Mesenchymal stem cell (in vitro differentiated cells and primary cell): ENCODE data around the gene ZHX3. TPM values are rescaled to one million over a fixed set of nuclear protein-coding genes. Genes with fewer than 3 reads are reported as not detected.

Experiments
- DNase-seq: peaks from one replicate; pipeline ENCODE4 v3.0.0-alpha.2; 2013
- H2AFZ ChIP-seq: one replicate; pipeline ENCODE4 v1.6.1; 2013; ENCODE audit warnings: low read depth, mild to moderate bottlenecking, control low read depth, inconsistent platforms, low read length, moderate library complexity
- H2AK5ac ChIP-seq: 2 replicates; pipeline ENCODE4 v1.6.1; 2013; ENCODE audit warnings: low read length, moderate library complexity, mild to moderate bottlenecking, inconsistent platforms; ENCODE audit not compliant: severe bottlenecking
- H2BK120ac ChIP-seq: one replicate; pipeline ENCODE4 v1.6.1; 2013; ENCODE audit warnings: low read depth, mild to moderate bottlenecking, inconsistent platforms, low read length, moderate library complexity
- H2BK12ac ChIP-seq, 2 experiments: one replicate each; pipeline ENCODE4 v1.6.1; 2013; ENCODE audit warnings: inconsistent platforms in 2 of 2, low read length in 2 of 2, mild to moderate bottlenecking in 2 of 2, moderate library complexity in 2 of 2, control low read depth in 1 of 2
- H2BK15ac ChIP-seq: one replicate; pipeline ENCODE4 v1.6.1; 2013; ENCODE audit warnings: mild to moderate bottlenecking, low read depth, inconsistent platforms; ENCODE audit not compliant: poor library complexity, severe bottlenecking
- H2BK5ac ChIP-seq: 2 replicates; pipeline ENCODE4 v1.6.1; 2013; ENCODE audit warnings: low read depth, mild to moderate bottlenecking, low read length, control low read depth, inconsistent platforms; ENCODE audit not compliant: poor library complexity, severe bottlenecking
- H3K14ac ChIP-seq, 2 experiments: one replicate each; pipeline ENCODE4 v1.6.1; 2013; ENCODE audit warnings: inconsistent platforms in 2 of 2, low read length in 2 of 2, control low read depth in 1 of 2, mild to moderate bottlenecking in 1 of 2, moderate library complexity in 1 of 2
- H3K18ac ChIP-seq, 2 experiments: one replicate each; pipeline ENCODE4 v1.6.1; 2013; ENCODE audit warnings: inconsistent platforms in 2 of 2, low read length in 2 of 2, control low read depth in 1 of 2, low read depth in 1 of 2, mild to moderate bottlenecking in 1 of 2
- H3K23ac ChIP-seq, 2 experiments: one replicate each; pipeline ENCODE4 v1.6.1; 2013; ENCODE audit warnings: inconsistent platforms in 2 of 2, low read length in 2 of 2, mild to moderate bottlenecking in 2 of 2, moderate library complexity in 2 of 2, control low read depth in 1 of 2
- H3K27ac ChIP-seq: 2 replicates; pipeline ENCODE4 v1.5.1; 2013; ENCODE audit warnings: mild to moderate bottlenecking, moderate library complexity, low read length, control low read depth, inconsistent platforms; ENCODE audit not compliant: poor library complexity, severe bottlenecking
- H3K27me3 ChIP-seq, 2 experiments: 2 replicates each; pipeline versions ENCODE4 v1.6.1 to v1.7.0; 2013; ENCODE audit warnings: low read length in 2 of 2, mild to moderate bottlenecking in 2 of 2, moderate library complexity in 2 of 2, control low read depth in 1 of 2, inconsistent platforms in 1 of 2; ENCODE audit not compliant: control insufficient read depth in 1 of 2, insufficient read depth in 1 of 2
- H3K36me3 ChIP-seq, 2 experiments: 2 replicates each; pipeline versions ENCODE4 v1.6.1 to v1.7.0; 2013; ENCODE audit warnings: low read length in 2 of 2, control low read depth in 1 of 2, inconsistent platforms in 1 of 2, low read depth in 1 of 2, mild to moderate bottlenecking in 1 of 2; ENCODE audit not compliant: insufficient read depth in 2 of 2, control insufficient read depth in 1 of 2
- H3K4ac ChIP-seq, 2 experiments: one replicate each; pipeline ENCODE4 v1.6.1; 2013; ENCODE audit warnings: inconsistent platforms in 2 of 2, low read length in 2 of 2, mild to moderate bottlenecking in 2 of 2, moderate library complexity in 2 of 2, control low read depth in 1 of 2, low read depth in 1 of 2
- H3K4me1 ChIP-seq: 2 replicates; pipeline ENCODE4 v1.6.1; 2013; ENCODE audit warnings: low read depth, low read length, control low read depth; ENCODE audit not compliant: control insufficient read depth, insufficient read depth
- H3K4me2 ChIP-seq: 2 replicates; pipeline ENCODE4 v1.6.1; 2013; ENCODE audit warnings: low read length, mild to moderate bottlenecking, inconsistent platforms; ENCODE audit not compliant: poor library complexity, severe bottlenecking
- H3K4me3 ChIP-seq, 2 experiments: 2 replicates each; pipeline versions ENCODE4 v1.5.1 to v1.7.0; 2013; ENCODE audit warnings: low read length in 2 of 2, mild to moderate bottlenecking in 2 of 2, control low read depth in 1 of 2, low read depth in 1 of 2; ENCODE audit not compliant: insufficient read depth in 1 of 2
- H3K79me1 ChIP-seq: replicated peaks from 2 replicates; pipeline ENCODE4 v1.6.1; 2013; ENCODE audit warnings: mild to moderate bottlenecking, control low read depth, low read length, inconsistent platforms; ENCODE audit not compliant: poor library complexity, severe bottlenecking
- H3K9ac ChIP-seq: 2 replicates; pipeline ENCODE4 v1.7.0; 2013; ENCODE audit warnings: mild to moderate bottlenecking, low read length, moderate library complexity
- H3K9me3 ChIP-seq: 2 replicates; pipeline ENCODE4 v1.7.0; 2013; ENCODE audit warnings: mild to moderate bottlenecking, low read length; ENCODE audit not compliant: control insufficient read depth
- H4K8ac ChIP-seq: one replicate; pipeline ENCODE4 v1.6.1; 2013; ENCODE audit warnings: inconsistent platforms, mild to moderate bottlenecking, low read length, moderate library complexity
- H4K91ac ChIP-seq: one replicate; pipeline ENCODE4 v1.6.1; 2013; ENCODE audit warnings: mild to moderate bottlenecking, low read length, inconsistent platforms
- WGBS: methylation state at CpG from one replicate; pipeline ENCODE4 v1.1.7; 2013; ENCODE audit warnings: mixed read lengths; 5-methylcytosine and 5-hydroxymethylcytosine counted together
- polyA plus RNA-seq, 2 experiments: library from polyadenylated mRNA; stranded (reverse); fragments of 200-250 nt; gene quantifications; one replicate each; pipeline ENCODE4 v1.2.3, GENCODE V29; 2013

ZHX3 gene, protein sequence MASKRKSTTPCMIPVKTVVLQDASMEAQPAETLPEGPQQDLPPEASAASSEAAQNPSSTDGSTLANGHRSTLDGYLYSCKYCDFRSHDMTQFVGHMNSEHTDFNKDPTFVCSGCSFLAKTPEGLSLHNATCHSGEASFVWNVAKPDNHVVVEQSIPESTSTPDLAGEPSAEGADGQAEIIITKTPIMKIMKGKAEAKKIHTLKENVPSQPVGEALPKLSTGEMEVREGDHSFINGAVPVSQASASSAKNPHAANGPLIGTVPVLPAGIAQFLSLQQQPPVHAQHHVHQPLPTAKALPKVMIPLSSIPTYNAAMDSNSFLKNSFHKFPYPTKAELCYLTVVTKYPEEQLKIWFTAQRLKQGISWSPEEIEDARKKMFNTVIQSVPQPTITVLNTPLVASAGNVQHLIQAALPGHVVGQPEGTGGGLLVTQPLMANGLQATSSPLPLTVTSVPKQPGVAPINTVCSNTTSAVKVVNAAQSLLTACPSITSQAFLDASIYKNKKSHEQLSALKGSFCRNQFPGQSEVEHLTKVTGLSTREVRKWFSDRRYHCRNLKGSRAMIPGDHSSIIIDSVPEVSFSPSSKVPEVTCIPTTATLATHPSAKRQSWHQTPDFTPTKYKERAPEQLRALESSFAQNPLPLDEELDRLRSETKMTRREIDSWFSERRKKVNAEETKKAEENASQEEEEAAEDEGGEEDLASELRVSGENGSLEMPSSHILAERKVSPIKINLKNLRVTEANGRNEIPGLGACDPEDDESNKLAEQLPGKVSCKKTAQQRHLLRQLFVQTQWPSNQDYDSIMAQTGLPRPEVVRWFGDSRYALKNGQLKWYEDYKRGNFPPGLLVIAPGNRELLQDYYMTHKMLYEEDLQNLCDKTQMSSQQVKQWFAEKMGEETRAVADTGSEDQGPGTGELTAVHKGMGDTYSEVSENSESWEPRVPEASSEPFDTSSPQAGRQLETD
- polyA plus RNA-seq (2013, experiment 1 of 2) = 26.5 TPM
- 23.3 TPM for polyA plus RNA-seq (2013, experiment 2 of 2)

DNA sequence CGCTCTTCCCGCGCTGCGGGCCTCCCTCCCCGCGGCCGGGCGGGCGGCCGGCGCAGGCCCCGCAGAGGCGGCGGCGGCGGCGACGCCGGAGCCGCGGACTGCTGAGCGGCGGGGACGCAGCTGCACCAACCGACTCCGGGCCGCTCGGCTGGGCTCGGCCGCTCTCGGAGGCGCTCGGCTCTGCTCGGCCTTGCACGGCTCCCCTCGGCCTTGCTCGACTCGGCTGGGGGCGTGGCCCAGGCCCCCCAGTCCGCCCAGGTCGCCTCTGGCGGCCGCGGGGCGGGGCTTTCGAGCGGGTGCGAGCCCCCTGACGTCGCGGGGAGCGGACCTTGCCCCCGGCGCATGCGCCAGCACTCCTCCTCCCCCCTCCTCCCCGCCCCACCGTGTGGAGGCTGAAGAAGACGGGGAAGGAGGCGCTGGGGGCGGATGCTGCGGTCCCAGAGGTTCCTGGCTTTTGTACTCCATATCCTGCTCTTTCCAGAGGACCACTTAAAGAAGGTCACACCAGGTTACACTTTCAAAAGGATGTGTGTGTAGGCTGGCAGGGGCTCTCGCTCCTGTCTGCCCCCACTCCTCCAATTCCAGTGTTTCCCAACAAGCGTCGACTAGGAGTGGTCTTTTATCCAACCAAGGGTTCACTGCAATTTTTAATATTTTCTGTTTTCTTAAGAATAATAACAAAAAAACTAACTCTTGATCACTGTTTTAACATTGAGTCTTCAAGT lies at the start of gene ZHX3:
Gene ZHX3 (minus strand): TSS at position 186 of the 725 bp plus-strand sequence. CDS start 112,815 bp downstream, outside the sequence.
- peak; percentile 94 for DNase-seq
- peak within 1 kb of the TSS; percentile 90 for H4K8ac ChIP-seq
- peak within 1 kb of the TSS; percentile 96 for H3K9ac ChIP-seq
- H3K4ac ChIP-seq = peak within 1 kb of the TSS; percentile 79 to 93
- peak within 1 kb of the TSS; percentile 54 for H2BK120ac ChIP-seq
- peak within 1 kb of the TSS; percentile 91 for H3K27ac ChIP-seq
- 0% methylated on average over 12 of the region's 64 CpGs for WGBS
- peak within 1 kb of the TSS; percentile 3 for H2BK5ac ChIP-seq
- H3K18ac ChIP-seq = peak within 1 kb of the TSS; percentile 78 to 100
- H3K9me3 ChIP-seq = no peaks in the 10 kb centered on the region
- no peaks in the 10 kb centered on the region for H3K27me3 ChIP-seq
- peak within 1 kb of the TSS; percentile 86 for H4K91ac ChIP-seq
- peaks cover 1% of the 10 kb centered on the region for H3K79me1 ChIP-seq
- peak within 1 kb of the TSS; percentile 72 for H3K4me2 ChIP-seq
- peak within 1 kb of the TSS; percentile 20 to 99 for H2BK12ac ChIP-seq
- H2AFZ ChIP-seq = peak within 1 kb of the TSS; percentile 83
- peak within 1 kb of the TSS in 1 of 2 experiments; percentile 93 for H3K14ac ChIP-seq
- peak within 1 kb of the TSS; percentile 74 for H2AK5ac ChIP-seq
- peaks cover 0 to 4% of the 10 kb centered on the region in 2 experiments for H3K36me3 ChIP-seq
- peak within 1 kb of the TSS; percentile 87 to 94 for H3K4me3 ChIP-seq
- peak within 1 kb of the TSS; percentile 92 for H2BK15ac ChIP-seq
- peak within 1 kb of the TSS in 1 of 2 experiments; percentile 90 for H3K23ac ChIP-seq
- peaks cover 6% of the 10 kb centered on the region for H3K4me1 ChIP-seq

DNA sequence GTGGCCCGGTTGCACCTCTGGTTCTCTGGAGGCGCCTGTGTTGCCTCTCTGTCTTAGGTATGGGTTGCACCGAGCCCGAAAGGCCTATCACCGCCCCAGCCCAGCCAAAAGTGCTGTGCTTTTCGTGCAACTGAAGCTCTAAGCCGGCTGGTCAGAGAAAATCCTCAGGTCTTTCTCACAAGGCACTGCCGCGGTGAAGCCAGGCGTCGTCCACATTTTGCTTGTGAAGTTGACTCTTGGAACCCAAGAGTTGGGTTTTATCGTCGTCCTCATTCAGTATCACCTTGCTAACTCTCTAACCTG lies 49.8 kb upstream of the ZHX3 start:
- no peak for DNase-seq
- 64% methylated on average over 13 of the region's 13 CpGs for WGBS
- no peak overlapping the region for H2BK15ac ChIP-seq
- no peak overlapping the region for H2BK5ac ChIP-seq
- no peaks in the 10 kb centered on the region for H3K9me3 ChIP-seq
- no peaks in the 10 kb centered on the region for H3K79me1 ChIP-seq
- no peak overlapping the region for H2AFZ ChIP-seq
- H3K4me3 ChIP-seq = no peak overlapping the region
- no peak overlapping the region for H3K27ac ChIP-seq
- H3K9ac ChIP-seq = no peak overlapping the region
- no peak overlapping the region for H2BK120ac ChIP-seq
- H4K91ac ChIP-seq = no peak overlapping the region
- no peak overlapping the region for H3K14ac ChIP-seq
- H3K27me3 ChIP-seq = peaks cover 52 to 71% of the 10 kb centered on the region in 2 experiments
- no peak overlapping the region for H3K18ac ChIP-seq
- no peaks in the 10 kb centered on the region for H3K36me3 ChIP-seq
- H2BK12ac ChIP-seq = no peak overlapping the region
- peaks cover 12% of the 10 kb centered on the region for H3K4me1 ChIP-seq
- no peak overlapping the region for H3K23ac ChIP-seq
- H3K4ac ChIP-seq = no peak overlapping the region
- no peak overlapping the region for H2AK5ac ChIP-seq
- H4K8ac ChIP-seq = no peak overlapping the region
- no peak overlapping the region for H3K4me2 ChIP-seq

DNA sequence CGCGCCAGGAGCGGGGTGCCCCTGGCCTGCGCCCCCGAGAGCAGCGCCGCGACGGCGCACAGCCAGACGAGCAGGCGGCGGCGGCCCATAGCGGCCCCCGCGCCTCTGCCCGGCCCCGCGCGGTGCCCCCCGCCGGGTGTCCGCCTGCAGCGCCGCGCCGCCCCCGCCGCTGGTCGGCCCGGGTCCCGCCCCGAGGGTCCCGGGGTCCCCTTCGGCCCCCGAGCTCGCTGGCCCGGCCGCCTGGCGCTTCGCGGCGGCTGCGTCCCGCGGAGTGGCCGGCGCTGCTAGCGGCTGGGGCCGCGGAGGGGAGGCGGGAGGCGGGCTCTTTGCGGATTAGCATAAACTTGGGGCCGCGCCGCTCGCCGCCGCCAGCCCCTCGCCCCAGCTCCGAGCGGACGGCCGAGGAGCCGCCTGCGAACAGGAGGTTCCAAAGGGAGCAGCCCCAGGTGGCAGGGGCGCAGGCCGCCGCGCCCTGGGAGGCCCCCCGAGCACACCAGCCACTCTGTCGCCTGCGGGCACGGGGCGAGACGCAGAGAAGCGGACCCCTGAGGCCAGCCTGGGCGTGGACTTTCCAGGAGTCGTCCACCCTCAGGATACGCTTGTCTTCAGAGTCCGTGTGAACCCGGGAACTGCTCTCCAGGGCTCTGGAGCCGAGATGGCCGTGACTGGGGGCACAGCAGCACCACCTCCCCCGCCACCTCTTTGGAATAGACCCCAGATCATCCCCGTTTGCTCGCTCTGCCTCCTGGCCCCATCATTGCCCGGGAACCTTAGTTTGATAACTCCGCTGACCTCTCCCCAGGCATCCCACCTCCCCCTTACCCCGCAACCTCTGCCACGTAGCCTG lies 49.2 kb upstream of the ZHX3 start, which contains the start of gene EMILIN3:
Gene EMILIN3 (minus strand): TSS at position 273 of the 847 bp plus-strand sequence. CDS start 184 bp downstream, at position 89.
- H2BK15ac ChIP-seq = no peak within 1 kb of the TSS
- H2AFZ ChIP-seq = no peak within 1 kb of the TSS
- H3K18ac ChIP-seq = no peak within 1 kb of the TSS
- 6% methylated on average over 70 of the region's 93 CpGs for WGBS
- no peak within 1 kb of the TSS for H3K9ac ChIP-seq
- H2BK12ac ChIP-seq = no peak within 1 kb of the TSS
- H3K79me1 ChIP-seq = no peaks in the 10 kb centered on the region
- H4K91ac ChIP-seq = no peak within 1 kb of the TSS
- no peaks in the 10 kb centered on the region for H3K9me3 ChIP-seq
- H4K8ac ChIP-seq = no peak within 1 kb of the TSS
- H3K27ac ChIP-seq = no peak within 1 kb of the TSS
- DNase-seq = no peak
- no peak within 1 kb of the TSS for H3K4ac ChIP-seq
- H3K4me2 ChIP-seq = peak within 1 kb of the TSS; percentile 67
- H2BK5ac ChIP-seq = no peak within 1 kb of the TSS
- peaks cover 49 to 66% of the 10 kb centered on the region in 2 experiments for H3K27me3 ChIP-seq
- H3K4me3 ChIP-seq = peak within 1 kb of the TSS in 1 of 2 experiments; percentile 29
- no peaks in the 10 kb centered on the region for H3K36me3 ChIP-seq
- no peak within 1 kb of the TSS for H2AK5ac ChIP-seq
- peaks cover 12% of the 10 kb centered on the region for H3K4me1 ChIP-seq
- H3K23ac ChIP-seq = no peak within 1 kb of the TSS
- no peak within 1 kb of the TSS for H3K14ac ChIP-seq
- no peak within 1 kb of the TSS for H2BK120ac ChIP-seq
